GM12878 (cell line): ENCODE results near the gene UNG. TPM values are rescaled to one million over a fixed set of nuclear protein-coding genes. Genes with fewer than 3 reads are reported as not detected.
A peak's percentile ranks its signal among the peaks of the same experiment; 100 is the strongest.

ENCODE experiments used
- BCLAF1 ChIP-seq: fragments of 450-650 bp; IDR thresholded peaks from 2 replicates; pipeline ENCODE4 v1.6.1; 2017; ENCODE audit warnings: antibody characterized with exemption, mild to moderate bottlenecking, moderate library complexity
- EGR1 ChIP-seq, 2 experiments: IDR thresholded peaks; 1 replicate in 1 of 2; 2 replicates in 1 of 2; pipeline ENCODE4 v1.6.1; 2011 to 2012; ENCODE audit warnings: low read depth in 2 of 2, low read length in 2 of 2, borderline replicate concordance in 1 of 2, mild to moderate bottlenecking in 1 of 2, moderate library complexity in 1 of 2
- ESRRA ChIP-seq: IDR thresholded peaks from 2 replicates; pipeline ENCODE4 v1.6.1; 2012; ENCODE audit warnings: mild to moderate bottlenecking, low read length, improper control_type of control experiment
- HDAC6 ChIP-seq: fragments of 200-600 bp; sonication (generic); IDR thresholded peaks from one replicate; pipeline ENCODE4 v1.8.0; 2017; ENCODE audit warnings: antibody characterized with exemption; ENCODE audit not compliant: unreplicated experiment
- IKZF2 ChIP-seq, 2 experiments: fragments of 450-650 bp; IDR thresholded peaks; 2 replicates each; pipeline ENCODE4 v1.6.1; 2017; ENCODE audit warnings: mild to moderate bottlenecking in 2 of 2, moderate library complexity in 2 of 2
- RB1 ChIP-seq: fragments of 450-650 bp; formaldehyde crosslinking; IDR thresholded peaks from 2 replicates; pipeline ENCODE4 v1.6.1; 2017; ENCODE audit warnings: mild to moderate bottlenecking, borderline replicate concordance
- SMARCA5 ChIP-seq: fragments of 450-650 bp; IDR thresholded peaks from 2 replicates; pipeline ENCODE4 v1.6.1; 2017; ENCODE audit warnings: mild to moderate bottlenecking
- SREBF2 ChIP-seq: IDR thresholded peaks from 2 replicates; pipeline ENCODE4 v1.6.1; 2012; ENCODE audit warnings: mild to moderate bottlenecking, low read length
- TARDBP ChIP-seq: IDR thresholded peaks from 2 replicates; pipeline ENCODE4 v1.6.1; 2016; ENCODE audit warnings: borderline replicate concordance
- TCF3 ChIP-seq: IDR thresholded peaks from 2 replicates; pipeline ENCODE4 v1.6.1; 2012; ENCODE audit warnings: low read depth, mild to moderate bottlenecking, low read length, borderline replicate concordance; ENCODE audit not compliant: insufficient read depth
- YY1 ChIP-seq: IDR thresholded peaks from 2 replicates; pipeline ENCODE4 v1.6.1; 2011; ENCODE audit warnings: low read depth, mild to moderate bottlenecking, low read length
- ZBTB4 ChIP-seq: fragments of 450-650 bp; formaldehyde crosslinking; IDR thresholded peaks from 2 replicates; pipeline ENCODE4 v1.4.0; 2022; ENCODE audit warnings: mild to moderate bottlenecking, moderate library complexity
- polyA plus RNA-seq, 11 experiments: library from polyadenylated mRNA; depleted of rRNA in 4 of 11; unstranded in 6 of 11; stranded (reverse) in 5 of 11; fragments of >200 nt; fragmentation: Nextera tagmentation in 4 of 11; fragmentation: Illumina TruSeq in 1 of 11; extraction: Ambion mirVana in 4 of 11; extraction: Trizol in 1 of 11; gene quantifications; 1 replicate in 1 of 11; 2 replicates in 10 of 11; pipeline versions ENCODE4 v1.2.1 to v1.2.3, GENCODE V29; 2011 to 2016; ENCODE audit warnings: inconsistent platforms in 2 of 11, missing spikeins in 2 of 11, low read depth in 1 of 11
- total RNA-seq, 4 experiments: library from RNA; depleted of rRNA in 3 of 4; stranded (reverse); fragments of >200 nt in 3 of 4; fragmentation: Illumina TruSeq in 1 of 4; extraction: Trizol in 1 of 4; gene quantifications; 2 replicates each; pipeline versions ENCODE4 v1.2.1 to v1.2.3, GENCODE V29; 2013 to 2021
- TF ChIP-seq, protein P1 (sequence below): fragments of 450-650 bp; conservative IDR thresholded peaks from 2 replicates; pipeline ENCODE4 v1.6.1; 2017; ENCODE audit warnings: mild to moderate bottlenecking, moderate library complexity
- TF ChIP-seq, protein P2 (sequence below): fragments of 450-650 bp; formaldehyde crosslinking; IDR thresholded peaks from 2 replicates; pipeline ENCODE4 v1.5.0; 2022; ENCODE audit warnings: mild to moderate bottlenecking, missing genetic modification characterization
- TF ChIP-seq, protein P3 (sequence below): IDR thresholded peaks from 2 replicates; pipeline ENCODE4 v1.6.1; 2012; ENCODE audit warnings: low read depth, low read length, improper control_type of control experiment

Gene UNG
- total and polyA plus RNA-seq, 10 of the 15 experiments (the other 5 are each of a cell fraction or from before 2014, with no cell fraction given) = 9.5 to 81.9 (median 48.2) TPM

GRCh38 chr12:109093022-109093918 lies 4.1 kb upstream of the UNG start, which contains the start of gene ALKBH2 (continued):
- TF ChIP-seq EGR1 (IDR thresholded peaks at IDR 0.05; ENCODE audit: borderline replicate concordance in 1 of 2, low read depth in 2 of 2, low read length in 2 of 2) (no peak), TARDBP (0 out of 2 replicates have a peak, but pooled peaks have one; percentile 76), HDAC6 (no peak), IKZF2 (IDR thresholded peaks at IDR 0.05) (peak; percentile 48 to 55), ESRRA (0 out of 2 replicates have a peak, but pooled peaks have one; percentile 40), TCF3 (peak; percentile 82), YY1 (peak; percentile 79), SMARCA5 (peak; percentile 92), BCLAF1 (no peak), RB1 (0 out of 2 replicates have a peak, but pooled peaks have one; percentile 82), SREBF2 (no peak; the same call in 1 of the 2 replicates), ZBTB4 (CRISPR knock-in tag) (no peak)
- TF ChIP-seq, protein P1, sequence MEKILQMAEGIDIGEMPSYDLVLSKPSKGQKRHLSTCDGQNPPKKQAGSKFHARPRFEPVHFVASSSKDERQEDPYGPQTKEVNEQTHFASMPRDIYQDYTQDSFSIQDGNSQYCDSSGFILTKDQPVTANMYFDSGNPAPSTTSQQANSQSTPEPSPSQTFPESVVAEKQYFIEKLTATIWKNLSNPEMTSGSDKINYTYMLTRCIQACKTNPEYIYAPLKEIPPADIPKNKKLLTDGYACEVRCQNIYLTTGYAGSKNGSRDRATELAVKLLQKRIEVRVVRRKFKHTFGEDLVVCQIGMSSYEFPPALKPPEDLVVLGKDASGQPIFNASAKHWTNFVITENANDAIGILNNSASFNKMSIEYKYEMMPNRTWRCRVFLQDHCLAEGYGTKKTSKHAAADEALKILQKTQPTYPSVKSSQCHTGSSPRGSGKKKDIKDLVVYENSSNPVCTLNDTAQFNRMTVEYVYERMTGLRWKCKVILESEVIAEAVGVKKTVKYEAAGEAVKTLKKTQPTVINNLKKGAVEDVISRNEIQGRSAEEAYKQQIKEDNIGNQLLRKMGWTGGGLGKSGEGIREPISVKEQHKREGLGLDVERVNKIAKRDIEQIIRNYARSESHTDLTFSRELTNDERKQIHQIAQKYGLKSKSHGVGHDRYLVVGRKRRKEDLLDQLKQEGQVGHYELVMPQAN = peak; percentile 86
- TF ChIP-seq, protein P2, sequence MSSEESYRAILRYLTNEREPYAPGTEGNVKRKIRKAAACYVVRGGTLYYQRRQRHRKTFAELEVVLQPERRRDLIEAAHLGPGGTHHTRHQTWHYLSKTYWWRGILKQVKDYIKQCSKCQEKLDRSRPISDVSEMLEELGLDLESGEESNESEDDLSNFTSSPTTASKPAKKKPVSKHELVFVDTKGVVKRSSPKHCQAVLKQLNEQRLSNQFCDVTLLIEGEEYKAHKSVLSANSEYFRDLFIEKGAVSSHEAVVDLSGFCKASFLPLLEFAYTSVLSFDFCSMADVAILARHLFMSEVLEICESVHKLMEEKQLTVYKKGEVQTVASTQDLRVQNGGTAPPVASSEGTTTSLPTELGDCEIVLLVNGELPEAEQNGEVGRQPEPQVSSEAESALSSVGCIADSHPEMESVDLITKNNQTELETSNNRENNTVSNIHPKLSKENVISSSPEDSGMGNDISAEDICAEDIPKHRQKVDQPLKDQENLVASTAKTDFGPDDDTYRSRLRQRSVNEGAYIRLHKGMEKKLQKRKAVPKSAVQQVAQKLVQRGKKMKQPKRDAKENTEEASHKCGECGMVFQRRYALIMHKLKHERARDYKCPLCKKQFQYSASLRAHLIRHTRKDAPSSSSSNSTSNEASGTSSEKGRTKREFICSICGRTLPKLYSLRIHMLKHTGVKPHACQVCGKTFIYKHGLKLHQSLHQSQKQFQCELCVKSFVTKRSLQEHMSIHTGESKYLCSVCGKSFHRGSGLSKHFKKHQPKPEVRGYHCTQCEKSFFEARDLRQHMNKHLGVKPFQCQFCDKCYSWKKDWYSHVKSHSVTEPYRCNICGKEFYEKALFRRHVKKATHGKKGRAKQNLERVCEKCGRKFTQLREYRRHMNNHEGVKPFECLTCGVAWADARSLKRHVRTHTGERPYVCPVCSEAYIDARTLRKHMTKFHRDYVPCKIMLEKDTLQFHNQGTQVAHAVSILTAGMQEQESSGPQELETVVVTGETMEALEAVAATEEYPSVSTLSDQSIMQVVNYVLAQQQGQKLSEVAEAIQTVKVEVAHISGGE = no peak
- TF ChIP-seq, protein P3, sequence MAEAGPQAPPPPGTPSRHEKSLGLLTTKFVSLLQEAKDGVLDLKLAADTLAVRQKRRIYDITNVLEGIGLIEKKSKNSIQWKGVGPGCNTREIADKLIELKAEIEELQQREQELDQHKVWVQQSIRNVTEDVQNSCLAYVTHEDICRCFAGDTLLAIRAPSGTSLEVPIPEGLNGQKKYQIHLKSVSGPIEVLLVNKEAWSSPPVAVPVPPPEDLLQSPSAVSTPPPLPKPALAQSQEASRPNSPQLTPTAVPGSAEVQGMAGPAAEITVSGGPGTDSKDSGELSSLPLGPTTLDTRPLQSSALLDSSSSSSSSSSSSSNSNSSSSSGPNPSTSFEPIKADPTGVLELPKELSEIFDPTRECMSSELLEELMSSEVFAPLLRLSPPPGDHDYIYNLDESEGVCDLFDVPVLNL = no peak
